CD4-positive, alpha-beta T cell treated with Interleukin-4 for 4 hours (primary cell): ENCODE measurements around the gene USP28.
"Not testable (repeated sequence)": the region's sequence is repeated elsewhere in the genome, so short reads cannot be mapped to it uniquely, and the experiment has no call there.

Source experiments
- DNase-seq: peaks from one replicate; pipeline ENCODE4 v3.0.0-alpha.2; 2020

Gene USP28

GRCh38 chr11:113763040-113763439 is 112.3 kb downstream of the USP28 start:
- not testable (repeated sequence) for DNase-seq

GRCh38 chr11:113760241-113760640 is 115.1 kb downstream of the USP28 start:
- no peak for DNase-seq

GRCh38 chr11:113752932-113753331 is 122.4 kb downstream of the USP28 start:
- DNase-seq, result no peak
